A673 (cell line): ENCODE measurements around the gene TMEM184B. TPM values are rescaled to one million over a fixed set of nuclear protein-coding genes. Genes with fewer than 3 reads are reported as not detected.

Source experiments
- BruUV-seq: library from RNA; stranded (reverse); fragments of 400-500 nt; replicated peaks from 2 replicates; lab custom pipeline; 2021; lab: Mats Ljungman, UMichigan
- CTCF ChIA-PET: fragments of 300-600 bp; sonication (Branson Sonifier 250); formaldehyde crosslinking; loops from one replicate; lab custom pipeline; 2022; ENCODE audit warnings: antibody characterized with exemption; lab: Charles Lee
- POLR2A ChIA-PET: fragments of 300-600 bp; sonication (Branson Sonifier 250); formaldehyde crosslinking; loops from one replicate; lab custom pipeline; 2022; ENCODE audit warnings: antibody characterized with exemption; ENCODE audit not compliant: low non-redundant PET; lab: Charles Lee
- DNase-seq: peaks from one replicate; pipeline ENCODE4 v3.0.0-alpha.2; 2015; ENCODE audit warnings: low spot score
- H3K27ac ChIP-seq: fragments of 200-600 bp; sonication (generic); 2 replicates; pipeline ENCODE4 v1.5.1; 2016; ENCODE audit warnings: mixed run types, low read depth, mild to moderate bottlenecking, mixed read lengths, antibody characterized with exemption, low read length; ENCODE audit not compliant: poor library complexity, severe bottlenecking
- H3K27me3 ChIP-seq: fragments of 200-600 bp; sonication (generic); replicated peaks from 2 replicates; pipeline ENCODE4 v1.6.1; 2017; ENCODE audit warnings: mixed run types, low read depth, mild to moderate bottlenecking, mixed read lengths, antibody characterized with exemption, low read length; ENCODE audit not compliant: insufficient read depth, poor library complexity
- H3K36me3 ChIP-seq: fragments of 200-600 bp; sonication (generic); 2 replicates; pipeline ENCODE4 v1.6.1; 2016; ENCODE audit warnings: mixed run types, mild to moderate bottlenecking, mixed read lengths, antibody characterized with exemption, low read length; ENCODE audit not compliant: insufficient read depth, poor library complexity, severe bottlenecking
- H3K4me1 ChIP-seq: fragments of 200-600 bp; sonication (generic); 2 replicates; pipeline ENCODE4 v1.6.1; 2017; ENCODE audit warnings: mixed run types, mild to moderate bottlenecking, mixed read lengths, antibody characterized with exemption, low read length; ENCODE audit not compliant: insufficient read depth, poor library complexity, severe bottlenecking
- H3K4me3 ChIP-seq: fragments of 200-600 bp; sonication (generic); 2 replicates; pipeline ENCODE4 v1.5.1; 2016; ENCODE audit warnings: low read depth, mixed run types, mild to moderate bottlenecking, mixed read lengths, low read length; ENCODE audit not compliant: poor library complexity, severe bottlenecking
- H3K9me3 ChIP-seq: fragments of 200-600 bp; sonication (generic); 2 replicates; pipeline ENCODE4 v1.6.1; 2016; ENCODE audit warnings: mixed run types, low read depth, mild to moderate bottlenecking, mixed read lengths, antibody characterized with exemption, low read length; ENCODE audit not compliant: poor library complexity, severe bottlenecking
- CTCF ChIP-seq: fragments of 300-800, 200-600 bp; sonication (generic); conservative IDR thresholded peaks from 2 replicates; pipeline ENCODE4 v1.5.1; 2017; ENCODE audit warnings: low read depth, mild to moderate bottlenecking, antibody characterized with exemption, low read length, moderate library complexity, mixed read lengths
- EZH2 ChIP-seq: fragments of 200-600 bp; sonication (generic); IDR thresholded peaks from 2 replicates; pipeline ENCODE4 v1.6.1; 2017; ENCODE audit warnings: borderline replicate concordance, low read depth, mild to moderate bottlenecking, mixed read lengths, antibody characterized with exemption, low read length; ENCODE audit not compliant: poor library complexity, severe bottlenecking
- intact Hi-C: fragments of 100-400 bp; cut with micrococcal nuclease; formaldehyde crosslinking; loops from one replicate; pipeline ENCODE4 v1.10.0; 2022; ENCODE audit not compliant: unreplicated experiment
- total RNA-seq: library from RNA; stranded (reverse); gene quantifications from 2 replicates; pipeline ENCODE4 v1.2.3, GENCODE V29; 2021

TMEM184B gene
- total RNA-seq, 1 experiment from 2014 or later = 50.9 TPM

GRCh38 chr22:38286915-38287669 lies 14.3 kb upstream of the TMEM184B start:
- no peaks in the 10 kb centered on the region for H3K9me3 ChIP-seq
- CTCF ChIA-PET = no interaction called here
- POLR2A ChIA-PET = no interaction called here
- TF ChIP-seq CTCF (no peak), EZH2 (no peak)
- H3K27ac ChIP-seq = no peak overlapping the region
- intact Hi-C loops = no loop called here
- BruUV-seq = no TSS peak
- H3K4me1 ChIP-seq = no peaks in the 10 kb centered on the region
- H3K4me3 ChIP-seq = no peak overlapping the region
- DNase-seq = no peak
- H3K27me3 ChIP-seq = no peaks in the 10 kb centered on the region
- H3K36me3 ChIP-seq = peaks cover 15% of the 10 kb centered on the region

- Histone ChIP-seq H3K36me3 (peaks cover 6% of the 10 kb centered on the region), H3K27ac (no peak overlapping the region), H3K27me3 (no peaks in the 10 kb centered on the region), H3K9me3 (no peaks in the 10 kb centered on the region), H3K4me1 (no peaks in the 10 kb centered on the region), H3K4me3 (no peak overlapping the region)
- no TSS peak for BruUV-seq
- ChIA-PET POLR2A (no interaction called here), CTCF (interaction anchor here (0.7 kb wide), 1 partner anchor 397 kb away, joined by 6 read pairs; the partner anchor contains the start of gene TOMM22)
- intact Hi-C loops = no loop called here
- TF ChIP-seq CTCF (no peak), EZH2 (no peak)
- DNase-seq = no peak
These were observed 12.2 kb upstream of the TMEM184B start for GRCh38 chr22:38285018-38285417.

- DNase-seq = no peak
- ChIA-PET POLR2A (no interaction called here), CTCF (no interaction called here)
- Histone ChIP-seq H3K36me3 (peaks cover 4% of the 10 kb centered on the region), H3K27me3 (no peaks in the 10 kb centered on the region), H3K4me1 (no peaks in the 10 kb centered on the region), H3K27ac (no peak overlapping the region), H3K9me3 (no peaks in the 10 kb centered on the region), H3K4me3 (no peak overlapping the region)
- BruUV-seq = no TSS peak
- intact Hi-C loops = no loop called here
- TF ChIP-seq EZH2 (no peak), CTCF (no peak)
These were observed 11.2 kb upstream of the TMEM184B start for GRCh38 chr22:38284042-38284402.
